GM19452 (cell line): ENCODE results near the gene FZD1.
A peak's percentile ranks its signal among the peaks of the same experiment; 100 is the strongest.

Experiments used
- ATAC-seq: cut with Tn5 transposase; IDR thresholded peaks from one replicate; pipeline ENCODE4 v1.9.1; 2021; ENCODE audit not compliant: unreplicated experiment

FZD1 gene

GRCh38 chr7:91264924-91265681 is 870 bp downstream of the FZD1 start:
- peak; percentile 32 for ATAC-seq

DNA sequence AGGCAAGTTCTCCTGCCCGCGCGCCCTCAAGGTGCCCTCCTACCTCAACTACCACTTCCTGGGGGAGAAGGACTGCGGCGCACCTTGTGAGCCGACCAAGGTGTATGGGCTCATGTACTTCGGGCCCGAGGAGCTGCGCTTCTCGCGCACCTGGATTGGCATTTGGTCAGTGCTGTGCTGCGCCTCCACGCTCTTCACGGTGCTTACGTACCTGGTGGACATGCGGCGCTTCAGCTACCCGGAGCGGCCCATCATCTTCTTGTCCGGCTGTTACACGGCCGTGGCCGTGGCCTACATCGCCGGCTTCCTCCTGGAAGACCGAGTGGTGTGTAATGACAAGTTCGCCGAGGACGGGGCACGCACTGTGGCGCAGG is 1.4 kb downstream of the FZD1 start:
- no peak for ATAC-seq

GRCh38 chr7:91266067-91266688 is 1.9 kb downstream of the FZD1 start:
- ATAC-seq = no peak

DNA sequence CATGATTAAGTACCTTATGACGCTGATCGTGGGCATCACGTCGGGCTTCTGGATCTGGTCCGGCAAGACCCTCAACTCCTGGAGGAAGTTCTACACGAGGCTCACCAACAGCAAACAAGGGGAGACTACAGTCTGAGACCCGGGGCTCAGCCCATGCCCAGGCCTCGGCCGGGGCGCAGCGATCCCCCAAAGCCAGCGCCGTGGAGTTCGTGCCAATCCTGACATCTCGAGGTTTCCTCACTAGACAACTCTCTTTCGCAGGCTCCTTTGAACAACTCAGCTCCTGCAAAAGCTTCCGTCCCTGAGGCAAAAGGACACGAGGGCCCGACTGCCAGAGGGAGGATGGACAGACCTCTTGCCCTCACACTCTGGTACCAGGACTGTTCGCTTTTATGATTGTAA is 2.5 kb downstream of the FZD1 start:
- ATAC-seq = no peak

DNA sequence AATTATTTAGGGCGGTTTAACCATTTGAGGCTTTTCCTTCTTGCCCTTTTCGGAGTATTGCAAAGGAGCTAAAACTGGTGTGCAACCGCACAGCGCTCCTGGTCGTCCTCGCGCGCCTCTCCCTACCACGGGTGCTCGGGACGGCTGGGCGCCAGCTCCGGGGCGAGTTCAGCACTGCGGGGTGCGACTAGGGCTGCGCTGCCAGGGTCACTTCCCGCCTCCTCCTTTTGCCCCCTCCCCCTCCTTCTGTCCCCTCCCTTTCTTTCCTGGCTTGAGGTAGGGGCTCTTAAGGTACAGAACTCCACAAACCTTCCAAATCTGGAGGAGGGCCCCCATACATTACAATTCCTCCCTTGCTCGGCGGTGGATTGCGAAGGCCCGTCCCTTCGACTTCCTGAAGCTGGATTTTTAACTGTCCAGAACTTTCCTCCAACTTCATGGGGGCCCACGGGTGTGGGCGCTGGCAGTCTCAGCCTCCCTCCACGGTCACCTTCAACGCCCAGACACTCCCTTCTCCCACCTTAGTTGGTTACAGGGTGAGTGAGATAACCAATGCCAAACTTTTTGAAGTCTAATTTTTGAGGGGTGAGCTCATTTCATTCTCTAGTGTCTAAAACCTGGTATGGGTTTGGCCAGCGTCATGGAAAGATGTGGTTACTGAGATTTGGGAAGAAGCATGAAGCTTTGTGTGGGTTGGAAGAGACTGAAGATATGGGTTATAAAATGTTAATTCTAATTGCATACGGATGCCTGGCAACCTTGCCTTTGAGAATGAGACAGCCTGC is 3.1 kb downstream of the FZD1 start:
- ATAC-seq = no peak

DNA sequence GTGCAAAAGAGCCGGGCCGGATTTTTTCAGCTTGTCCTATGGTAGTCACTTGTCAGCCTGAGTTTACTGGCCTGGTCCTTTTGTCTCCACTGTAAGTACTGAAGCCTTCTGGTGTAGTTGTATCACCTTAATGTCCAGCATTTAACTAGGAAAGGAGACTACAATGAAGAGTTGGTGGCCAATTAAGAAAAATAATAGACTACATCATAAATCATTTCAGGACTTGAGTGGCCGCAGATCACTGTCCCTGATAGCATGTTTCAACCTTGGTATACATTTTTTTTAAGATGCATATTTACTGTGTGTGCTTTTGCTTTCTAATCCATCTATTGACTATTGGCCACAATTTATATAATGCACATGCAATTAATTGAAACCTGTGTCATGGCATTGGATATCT is 6.1 kb downstream of the FZD1 start:
- no peak for ATAC-seq

DNA sequence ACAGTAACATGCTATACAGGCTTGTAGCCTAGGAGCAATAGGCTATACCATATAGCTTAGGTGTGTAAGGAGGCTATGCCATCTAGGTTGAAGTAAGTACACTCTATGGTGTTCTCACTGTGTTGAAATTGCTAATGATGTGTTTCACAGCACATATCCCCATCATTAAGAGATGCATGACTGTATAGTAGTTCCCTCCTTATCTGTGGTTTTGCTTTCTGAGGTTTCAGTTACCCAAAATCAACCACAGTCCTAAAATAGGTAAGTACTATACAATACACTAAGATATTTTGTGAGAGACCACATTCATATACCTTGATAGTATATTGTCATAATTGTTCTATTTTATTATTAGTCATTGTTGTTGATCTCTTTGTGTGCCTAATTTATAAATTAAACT is 12.7 kb downstream of the FZD1 start:
- ATAC-seq = peak; percentile 92

DNA sequence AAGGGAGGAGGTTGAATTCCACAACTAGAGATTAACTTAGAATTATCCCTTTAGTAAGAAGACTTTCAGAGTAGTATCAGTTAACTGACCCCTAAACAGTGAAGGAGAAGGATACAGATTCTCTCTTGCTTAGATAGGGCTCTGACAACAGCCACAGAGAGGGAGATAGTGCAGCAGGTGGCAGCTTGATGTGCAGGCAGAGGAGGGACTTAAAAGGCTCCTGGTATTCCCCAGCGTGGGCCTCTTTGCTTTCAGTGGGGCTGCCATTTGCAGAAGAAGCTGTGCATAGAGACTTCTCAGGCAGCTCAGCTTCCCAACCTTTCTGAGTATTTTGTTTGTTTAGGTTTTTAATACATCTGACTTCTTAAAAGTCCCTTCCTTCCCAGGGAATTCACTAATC is 16.0 kb downstream of the FZD1 start:
- no peak for ATAC-seq

GRCh38 chr7:91280604-91281003 is 16.4 kb downstream of the FZD1 start:
- no peak for ATAC-seq

DNA sequence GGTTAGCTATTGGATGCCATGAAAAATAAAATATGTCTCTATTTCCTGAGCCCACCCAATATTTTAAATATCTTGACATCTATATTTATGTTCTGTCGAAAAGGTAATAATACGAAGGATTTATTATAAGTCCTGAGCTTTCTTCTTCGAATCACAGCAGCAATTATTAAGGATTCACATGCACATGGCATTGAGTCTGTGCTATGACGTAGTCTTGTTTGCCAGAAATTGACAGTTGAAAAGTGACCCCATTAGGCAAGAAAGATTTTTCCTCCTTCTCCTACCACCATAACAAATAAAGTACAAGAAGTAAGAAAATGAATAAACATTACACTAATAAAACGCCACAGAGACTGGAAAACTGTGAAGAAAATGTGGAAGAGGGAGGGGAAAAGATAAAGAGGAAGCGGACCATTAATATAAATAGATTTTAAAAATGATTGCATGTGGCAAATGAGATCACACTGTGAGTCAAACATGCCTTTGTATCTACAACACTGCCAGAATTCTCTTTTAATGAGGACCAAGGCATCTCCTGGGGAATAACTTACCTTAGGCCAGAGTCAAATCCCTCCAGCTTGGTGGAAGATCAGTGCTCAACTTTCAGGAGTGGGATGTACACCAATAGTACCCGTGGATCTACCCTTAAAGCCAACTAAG is 21.6 kb downstream of the FZD1 start:
- ATAC-seq = no peak

DNA sequence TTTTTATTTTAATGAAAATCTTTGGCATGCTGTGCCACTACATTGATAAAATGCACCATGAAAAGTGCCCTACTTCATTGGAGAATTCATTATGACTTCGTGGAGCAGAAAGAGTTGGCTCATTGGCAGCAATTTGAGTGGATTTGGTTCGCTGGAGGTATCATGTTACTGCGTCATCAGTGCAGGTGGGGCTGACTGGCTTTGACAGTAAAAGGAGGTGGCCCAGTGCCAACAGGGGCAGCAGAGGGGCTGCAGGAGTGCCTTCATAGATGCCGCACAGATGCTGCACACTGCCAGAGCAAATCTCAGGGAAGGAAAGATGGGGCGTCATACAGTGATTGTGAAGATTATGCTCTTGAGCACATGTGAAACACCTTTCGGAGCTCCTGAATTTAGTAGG is 22.2 kb downstream of the FZD1 start:
- ATAC-seq = no peak

DNA sequence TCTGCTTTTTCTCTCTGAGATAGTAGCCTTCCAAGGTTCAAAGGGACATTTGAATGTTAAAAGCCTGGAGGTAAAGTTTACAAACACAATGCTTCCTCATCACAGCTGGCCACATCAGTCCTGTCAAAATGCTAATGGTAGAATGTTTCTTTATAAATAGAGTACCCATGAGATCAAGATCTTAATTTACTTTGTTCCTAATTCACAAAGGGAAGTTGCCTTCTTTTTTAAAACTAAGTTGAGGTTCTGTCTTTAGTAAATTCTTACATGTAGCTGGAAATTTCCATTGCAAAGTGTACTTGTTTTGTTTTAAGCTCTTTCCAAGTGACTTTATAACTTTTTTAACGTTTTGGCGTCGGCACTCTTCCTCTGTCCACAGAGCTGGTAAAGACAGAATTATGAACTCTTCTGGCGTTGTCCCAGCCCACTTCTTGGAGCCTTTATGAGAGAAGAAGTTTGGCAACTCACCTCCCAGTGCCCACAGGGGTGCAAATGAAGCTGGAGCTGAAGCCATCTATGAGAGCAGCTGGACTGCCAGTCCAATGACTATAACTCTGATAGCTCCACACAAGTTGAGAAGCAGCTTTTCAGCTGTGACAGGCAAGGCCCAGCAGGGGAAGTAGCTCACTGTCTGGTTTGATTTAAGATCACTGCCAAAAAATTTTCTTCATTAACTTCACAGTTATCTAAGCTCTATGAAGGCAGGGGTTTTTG is 23.3 kb downstream of the FZD1 start:
- ATAC-seq = no peak

- no peak for ATAC-seq
These were observed 24.1 kb downstream of the FZD1 start for GRCh38 chr7:91288208-91288824.

DNA sequence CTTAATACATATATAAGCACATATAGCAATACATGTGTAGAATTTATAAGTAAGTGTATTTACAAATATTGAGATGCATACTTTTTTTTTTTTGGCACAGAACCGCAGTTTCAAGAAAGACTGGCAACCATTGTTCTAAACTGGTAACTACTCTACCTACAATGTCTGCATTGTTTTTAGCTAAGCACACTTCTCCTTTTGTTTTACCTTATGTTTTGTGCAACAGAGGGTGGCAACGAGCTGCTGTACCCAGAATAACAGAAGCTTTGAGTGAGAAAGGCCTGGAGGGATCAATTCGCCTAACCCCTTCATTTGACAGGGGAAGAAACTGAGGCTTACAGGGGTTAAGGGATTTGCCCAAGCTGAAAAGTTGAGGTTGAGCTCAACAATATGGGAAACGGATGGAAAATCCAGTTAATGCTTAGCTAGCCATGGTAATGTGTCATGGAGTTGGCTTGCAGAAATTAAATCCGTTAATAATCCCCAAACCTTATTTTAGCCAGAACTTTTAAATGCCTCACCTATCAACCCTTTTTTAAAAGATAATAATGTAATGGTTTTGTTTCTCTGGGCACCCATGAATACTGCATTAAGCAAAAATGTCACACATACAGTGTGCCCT is 25.5 kb downstream of the FZD1 start:
- no peak for ATAC-seq

DNA sequence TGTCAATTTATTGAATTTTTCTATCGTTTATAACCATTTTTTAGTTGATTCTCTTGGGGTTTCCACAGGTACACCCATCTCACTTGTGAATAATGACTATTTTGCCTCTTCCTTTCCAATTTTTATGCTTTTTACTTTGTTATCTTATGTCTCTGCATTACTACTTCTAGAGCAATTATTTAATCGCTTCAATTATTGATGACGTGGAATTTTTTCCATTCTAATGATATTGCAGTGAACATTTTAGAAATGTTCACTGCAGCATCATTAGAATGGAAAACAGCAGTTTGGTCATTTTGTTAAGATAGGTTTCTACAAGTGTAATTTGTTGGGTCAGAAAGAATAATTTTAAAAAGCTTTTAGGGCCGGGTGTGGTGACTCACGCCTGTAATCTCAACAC is 27.1 kb downstream of the FZD1 start:
- ATAC-seq = no peak

GRCh38 chr7:91291902-91292301 is 27.7 kb downstream of the FZD1 start:
- no peak for ATAC-seq

DNA sequence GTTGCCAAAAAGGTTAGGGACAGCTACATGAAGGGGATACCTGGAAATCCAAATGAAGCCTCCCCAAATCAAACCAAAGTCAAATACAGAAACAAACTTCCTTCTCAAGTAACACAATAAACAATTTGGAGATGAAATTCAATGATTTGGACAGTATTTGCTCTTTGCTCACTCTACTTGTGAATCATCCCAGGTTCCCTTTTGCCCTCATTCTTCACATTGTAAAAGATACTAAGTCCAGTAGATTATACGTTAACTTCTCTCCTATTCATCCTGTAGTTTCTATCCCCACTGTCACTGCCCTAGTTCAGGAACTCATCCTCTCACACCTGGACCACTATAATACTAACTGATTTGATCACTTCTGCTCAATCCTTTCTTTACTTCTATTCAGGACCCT is 28.3 kb downstream of the FZD1 start:
- no peak for ATAC-seq

GRCh38 chr7:91293136-91293535 is 28.9 kb downstream of the FZD1 start:
- no peak for ATAC-seq

DNA sequence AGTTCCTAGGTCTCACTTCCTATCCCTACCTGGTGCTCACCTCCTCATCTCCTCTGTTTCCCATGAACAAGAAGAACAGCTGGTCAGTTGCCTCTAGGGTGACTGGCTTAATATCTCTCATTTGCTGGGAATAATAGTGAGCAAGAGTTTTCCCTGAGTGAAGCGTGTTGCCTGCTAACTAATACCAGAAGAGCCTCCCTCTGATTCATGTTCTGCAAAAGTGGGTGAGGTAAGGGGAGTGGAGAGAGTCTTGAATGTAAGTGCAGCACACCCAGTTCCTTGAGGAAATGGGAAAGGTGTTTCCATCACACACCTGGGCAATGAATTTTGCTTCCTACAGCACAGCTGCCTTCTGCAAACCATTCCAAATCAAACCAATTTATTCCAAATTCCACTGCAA is 29.6 kb downstream of the FZD1 start:
- no peak for ATAC-seq

DNA sequence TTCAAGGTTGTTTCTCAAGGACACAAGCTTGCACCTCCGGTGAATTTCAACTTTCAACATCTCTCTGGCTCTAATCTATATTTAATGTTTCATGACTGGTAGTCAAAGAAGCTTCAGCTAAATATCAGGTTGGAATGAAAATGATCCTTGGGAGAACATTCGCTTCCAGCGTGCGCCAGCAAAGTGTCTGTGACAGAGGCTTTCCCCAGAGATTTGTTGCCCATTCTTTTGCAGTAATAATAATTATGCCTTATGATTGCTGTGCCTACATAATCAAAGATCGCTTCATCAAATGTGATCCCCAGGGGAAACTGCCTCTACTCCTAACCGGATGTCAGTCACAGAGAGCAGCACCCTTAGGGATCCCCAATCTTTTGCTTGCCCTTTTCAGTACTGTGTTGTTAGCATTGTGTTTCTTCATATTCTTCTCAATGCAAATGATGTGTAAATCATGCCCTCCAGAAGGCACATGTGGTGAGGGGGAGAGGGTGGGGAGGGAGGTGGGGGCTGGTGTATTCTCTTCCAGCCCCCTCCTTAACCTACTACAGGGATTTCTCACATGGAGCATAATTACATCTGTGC is 30.5 kb downstream of the FZD1 start:
- ATAC-seq = no peak
